ENCODE data around the gene RNF220.

The RNF220 gene

DNA sequence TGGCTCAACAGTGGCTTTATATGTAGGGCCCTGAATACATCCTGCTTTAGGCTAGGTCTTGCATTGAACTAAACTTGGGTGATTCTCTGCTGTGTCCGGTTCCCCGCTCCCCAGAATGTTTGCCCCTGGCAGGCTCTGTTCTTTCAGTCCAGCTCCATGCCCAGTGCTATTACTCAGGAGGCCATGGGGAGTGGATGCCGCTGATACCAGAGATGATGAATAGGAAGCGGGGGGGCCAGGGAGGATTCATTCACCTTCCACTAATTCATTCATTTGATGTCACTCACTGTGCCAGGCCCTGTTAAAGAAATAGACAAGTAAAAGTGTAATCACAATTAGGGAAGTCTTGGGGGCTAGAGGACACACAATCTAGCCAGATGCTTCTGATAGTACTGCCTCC, 185.4 kb downstream of the RNF220 start:
- Histone ChIP-seq H3K9me3 (ENCODE audit: control insufficient read depth, insufficient read depth, low read length) (no peaks in the 10 kb centered on the region), H3K36me3 (ENCODE audit: control insufficient read depth, insufficient read depth, low read length) (no peaks in the 10 kb centered on the region), H3K9ac (ENCODE audit: low read depth, low read length) (no peak overlapping the region)

DNA sequence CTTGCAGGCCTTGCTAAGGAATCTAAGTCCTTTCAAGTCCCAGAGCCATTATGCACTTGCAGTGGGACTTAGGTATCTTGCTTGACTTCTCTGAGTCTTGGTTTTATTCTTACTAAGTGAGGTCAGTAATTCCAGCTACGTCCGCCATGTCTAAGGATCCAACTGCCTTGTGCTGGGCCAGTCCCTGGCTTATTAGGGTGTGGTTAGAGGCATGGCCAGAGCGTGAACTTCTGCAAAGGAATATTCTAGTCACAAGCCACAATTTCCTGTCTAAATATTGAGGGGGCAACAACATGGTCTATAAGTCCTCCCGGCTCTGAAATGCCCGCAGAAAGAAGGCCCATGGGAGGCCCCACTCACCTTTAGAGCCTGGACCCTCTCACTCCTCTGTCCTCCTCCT, 186.3 kb downstream of the RNF220 start:
- Histone ChIP-seq H3K4me3 (ENCODE audit: low read depth, low read length) (no peak overlapping the region), H3K27me3 (ENCODE audit: control insufficient read depth, insufficient read depth, low read length) (no peaks in the 10 kb centered on the region), H3K4me1 (ENCODE audit: control insufficient read depth, insufficient read depth, low read length) (peaks cover 10% of the 10 kb centered on the region), H3K9ac (ENCODE audit: low read depth, low read length) (no peak overlapping the region), H3K36me3 (ENCODE audit: control insufficient read depth, insufficient read depth, low read length) (no peaks in the 10 kb centered on the region), H3K9me3 (ENCODE audit: control insufficient read depth, insufficient read depth, low read length) (no peaks in the 10 kb centered on the region)

More for the DNA sequence above, 185.4 kb downstream of the RNF220 start:
- Histone ChIP-seq H3K4me3 (ENCODE audit: low read depth, low read length) (no peak overlapping the region), H3K27me3 (ENCODE audit: control insufficient read depth, insufficient read depth, low read length) (no peaks in the 10 kb centered on the region), H3K4me1 (ENCODE audit: control insufficient read depth, insufficient read depth, low read length) (peaks cover 10% of the 10 kb centered on the region)

DNA sequence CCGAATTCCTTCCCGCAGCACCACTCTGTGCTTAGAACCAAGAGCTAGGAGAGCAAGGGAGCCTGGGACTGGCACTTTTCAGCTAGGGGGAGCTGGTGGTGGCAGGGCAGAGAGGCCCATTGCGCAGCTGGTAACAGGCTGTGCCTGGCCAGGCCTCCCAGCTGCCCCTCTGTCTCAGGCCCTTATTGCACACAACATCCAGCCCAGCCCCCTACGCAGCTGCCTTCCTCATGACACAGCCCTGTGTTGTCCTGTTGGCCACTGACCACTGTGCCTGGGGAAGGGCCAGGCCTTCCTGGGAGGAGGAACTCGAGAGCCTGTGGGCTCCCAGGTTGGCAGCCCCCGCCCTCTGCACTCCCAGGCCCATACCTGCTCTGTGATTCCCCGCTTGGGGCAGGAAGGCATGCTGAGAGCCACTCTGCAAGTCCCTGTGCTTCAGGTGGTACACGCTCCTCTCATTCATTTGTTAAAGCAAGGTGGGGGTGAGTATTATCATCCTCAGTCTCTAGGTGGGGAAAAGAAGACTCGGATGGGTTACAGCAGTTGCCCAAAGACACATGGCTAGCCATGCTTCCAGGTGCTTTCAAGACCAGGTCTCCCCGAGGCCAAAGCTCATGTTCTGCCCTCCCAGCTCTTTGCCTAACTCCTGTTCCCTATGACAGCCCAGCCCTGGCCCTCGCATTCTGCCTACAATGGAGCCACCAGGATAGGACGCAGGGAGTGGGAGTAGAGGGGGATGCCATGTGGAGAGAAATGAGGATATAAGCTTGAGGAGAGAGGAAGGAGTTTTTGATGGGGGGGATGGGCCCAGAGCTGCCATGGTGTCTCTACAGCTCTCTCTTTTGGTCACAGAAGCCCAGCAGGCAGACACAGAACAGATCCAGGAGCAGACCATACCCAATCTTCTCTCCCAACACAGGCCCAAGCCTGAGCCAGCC, 187.4 kb downstream of the RNF220 start:
- H3K9ac ChIP-seq (ENCODE audit: low read depth, low read length): no peak overlapping the region
- no peaks in the 10 kb centered on the region for H3K27me3 ChIP-seq (ENCODE audit: control insufficient read depth, insufficient read depth, low read length)
- no peaks in the 10 kb centered on the region for H3K36me3 ChIP-seq (ENCODE audit: control insufficient read depth, insufficient read depth, low read length)
- peaks cover 10% of the 10 kb centered on the region for H3K4me1 ChIP-seq (ENCODE audit: control insufficient read depth, insufficient read depth, low read length)
- no peaks in the 10 kb centered on the region for H3K9me3 ChIP-seq (ENCODE audit: control insufficient read depth, insufficient read depth, low read length)
- H3K4me3 ChIP-seq (ENCODE audit: low read depth, low read length): no peak overlapping the region

DNA sequence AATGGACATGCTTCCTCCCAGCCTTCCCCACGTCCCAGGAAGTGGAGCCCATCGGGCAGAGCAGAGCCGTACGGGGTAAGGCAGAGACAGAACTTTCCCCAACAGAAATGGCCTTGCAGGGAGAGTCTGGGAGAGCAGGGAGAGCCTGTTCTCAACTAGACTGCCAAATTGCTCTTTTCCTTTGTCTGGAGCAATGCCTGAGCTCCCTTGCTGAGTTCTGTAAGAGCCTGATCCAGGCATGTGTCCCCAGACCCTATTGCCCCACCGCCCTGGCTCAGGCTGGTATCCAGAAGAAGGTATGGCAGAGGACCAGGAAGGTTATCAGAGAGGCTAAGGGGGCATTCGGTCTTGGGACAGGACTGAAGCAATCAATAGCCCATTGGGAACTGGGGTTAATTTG, 189.3 kb downstream of the RNF220 start:
- Histone ChIP-seq H3K36me3 (ENCODE audit: control insufficient read depth, insufficient read depth, low read length) (no peaks in the 10 kb centered on the region), H3K9me3 (ENCODE audit: control insufficient read depth, insufficient read depth, low read length) (no peaks in the 10 kb centered on the region), H3K4me1 (ENCODE audit: control insufficient read depth, insufficient read depth, low read length) (peaks cover 10% of the 10 kb centered on the region), H3K9ac (ENCODE audit: low read depth, low read length) (no peak overlapping the region), H3K4me3 (ENCODE audit: low read depth, low read length) (no peak overlapping the region), H3K27me3 (ENCODE audit: control insufficient read depth, insufficient read depth, low read length) (no peaks in the 10 kb centered on the region)

DNA sequence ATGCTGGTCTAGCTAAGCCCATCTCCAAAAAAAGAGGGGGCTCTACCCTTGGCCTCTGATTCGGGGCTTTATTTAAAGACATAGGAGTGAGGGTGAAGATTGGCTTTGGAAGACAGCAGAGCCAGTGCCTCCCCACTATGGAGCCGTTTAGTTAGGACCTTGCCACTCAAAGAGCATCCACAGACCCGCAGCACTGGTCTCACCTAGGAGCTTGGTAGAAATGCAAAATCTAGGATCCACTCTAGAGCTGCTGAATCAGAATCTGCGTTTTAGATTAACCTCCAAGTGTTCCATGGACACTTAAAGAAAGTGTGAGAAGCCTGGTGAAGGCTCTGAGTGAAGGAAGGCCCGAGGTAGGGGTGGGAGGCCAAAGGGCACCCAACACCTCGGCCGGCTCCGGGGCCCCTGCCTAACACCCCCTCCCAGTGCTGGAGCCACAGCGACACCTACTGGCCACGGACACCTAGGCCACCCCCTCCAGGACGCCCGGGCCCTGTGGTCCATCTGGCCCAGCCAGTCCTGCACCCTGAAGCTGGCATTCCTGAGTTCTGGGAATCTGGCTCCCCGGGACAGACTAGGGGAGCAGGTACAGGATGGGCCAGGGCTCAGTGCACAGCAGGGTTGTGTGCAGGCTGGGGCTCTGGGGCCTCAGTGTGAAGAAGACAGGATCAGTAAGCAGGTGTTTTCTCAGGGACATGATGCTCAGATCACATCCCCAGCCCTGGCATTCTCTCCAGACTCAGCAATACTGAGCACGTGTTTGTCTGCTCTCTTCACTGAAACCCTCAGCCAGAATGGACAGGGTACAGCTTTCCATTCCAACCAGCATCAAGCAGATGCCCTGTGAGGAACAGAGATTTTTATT, 190.0 kb downstream of the RNF220 start:
- Histone ChIP-seq H3K27me3 (ENCODE audit: control insufficient read depth, insufficient read depth, low read length) (no peaks in the 10 kb centered on the region), H3K4me3 (ENCODE audit: low read depth, low read length) (no peak overlapping the region), H3K4me1 (ENCODE audit: control insufficient read depth, insufficient read depth, low read length) (peaks cover 10% of the 10 kb centered on the region), H3K36me3 (ENCODE audit: control insufficient read depth, insufficient read depth, low read length) (no peaks in the 10 kb centered on the region), H3K9me3 (ENCODE audit: control insufficient read depth, insufficient read depth, low read length) (no peaks in the 10 kb centered on the region), H3K9ac (ENCODE audit: low read depth, low read length) (no peak overlapping the region)

DNA sequence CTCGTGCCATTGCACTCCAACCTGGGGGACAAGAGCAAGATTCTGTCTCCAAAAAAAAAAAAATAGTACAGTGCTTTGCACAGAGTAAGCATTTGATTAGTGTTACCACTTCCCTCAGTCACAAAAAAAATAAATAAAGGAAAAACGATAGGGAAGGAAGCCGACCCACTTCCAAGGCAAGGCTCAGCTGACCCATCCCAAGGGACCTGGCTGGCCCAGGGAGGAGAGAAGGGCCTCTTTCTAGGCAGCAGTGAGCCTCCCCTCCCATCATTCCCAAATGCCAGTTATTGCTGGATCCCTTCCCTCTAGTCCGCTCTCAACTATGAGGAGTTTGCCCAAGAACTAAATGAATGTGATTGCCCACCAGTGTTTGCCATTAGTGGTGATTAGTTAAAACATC, 191.5 kb downstream of the RNF220 start:
- Histone ChIP-seq H3K27me3 (ENCODE audit: control insufficient read depth, insufficient read depth, low read length) (no peaks in the 10 kb centered on the region), H3K9me3 (ENCODE audit: control insufficient read depth, insufficient read depth, low read length) (no peaks in the 10 kb centered on the region), H3K36me3 (ENCODE audit: control insufficient read depth, insufficient read depth, low read length) (no peaks in the 10 kb centered on the region), H3K9ac (ENCODE audit: low read depth, low read length) (no peak overlapping the region), H3K4me3 (ENCODE audit: low read depth, low read length) (no peak overlapping the region), H3K4me1 (ENCODE audit: control insufficient read depth, insufficient read depth, low read length) (peaks cover 10% of the 10 kb centered on the region)

DNA sequence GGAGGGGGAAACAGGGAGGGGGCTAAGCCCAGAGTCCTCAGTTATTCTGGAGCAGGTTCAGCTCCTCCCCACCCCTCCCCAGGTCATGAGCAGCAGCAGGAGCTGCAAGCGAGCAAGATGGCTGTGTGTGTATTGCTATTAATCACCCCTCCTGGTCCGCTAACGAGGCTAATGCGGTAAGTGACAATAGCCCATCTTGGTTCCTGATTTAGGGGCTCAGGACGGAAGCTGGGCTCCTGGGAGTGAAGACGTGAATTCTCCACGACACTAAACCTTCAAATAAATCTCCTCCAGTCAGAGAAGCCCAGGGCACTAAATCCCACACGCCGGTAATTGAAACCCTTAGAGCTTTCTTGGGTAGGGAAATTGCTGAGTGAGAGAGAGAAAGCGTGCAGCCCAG, 193.1 kb downstream of the RNF220 start:
- H3K36me3 ChIP-seq (ENCODE audit: control insufficient read depth, insufficient read depth, low read length): no peaks in the 10 kb centered on the region
- peaks cover 6% of the 10 kb centered on the region for H3K4me1 ChIP-seq (ENCODE audit: control insufficient read depth, insufficient read depth, low read length)
- H3K9me3 ChIP-seq (ENCODE audit: control insufficient read depth, insufficient read depth, low read length): no peaks in the 10 kb centered on the region
- no peak overlapping the region for H3K4me3 ChIP-seq (ENCODE audit: low read depth, low read length)
- peak overlapping the region; percentile 12 for H3K9ac ChIP-seq (ENCODE audit: low read depth, low read length)
- no peaks in the 10 kb centered on the region for H3K27me3 ChIP-seq (ENCODE audit: control insufficient read depth, insufficient read depth, low read length)

DNA sequence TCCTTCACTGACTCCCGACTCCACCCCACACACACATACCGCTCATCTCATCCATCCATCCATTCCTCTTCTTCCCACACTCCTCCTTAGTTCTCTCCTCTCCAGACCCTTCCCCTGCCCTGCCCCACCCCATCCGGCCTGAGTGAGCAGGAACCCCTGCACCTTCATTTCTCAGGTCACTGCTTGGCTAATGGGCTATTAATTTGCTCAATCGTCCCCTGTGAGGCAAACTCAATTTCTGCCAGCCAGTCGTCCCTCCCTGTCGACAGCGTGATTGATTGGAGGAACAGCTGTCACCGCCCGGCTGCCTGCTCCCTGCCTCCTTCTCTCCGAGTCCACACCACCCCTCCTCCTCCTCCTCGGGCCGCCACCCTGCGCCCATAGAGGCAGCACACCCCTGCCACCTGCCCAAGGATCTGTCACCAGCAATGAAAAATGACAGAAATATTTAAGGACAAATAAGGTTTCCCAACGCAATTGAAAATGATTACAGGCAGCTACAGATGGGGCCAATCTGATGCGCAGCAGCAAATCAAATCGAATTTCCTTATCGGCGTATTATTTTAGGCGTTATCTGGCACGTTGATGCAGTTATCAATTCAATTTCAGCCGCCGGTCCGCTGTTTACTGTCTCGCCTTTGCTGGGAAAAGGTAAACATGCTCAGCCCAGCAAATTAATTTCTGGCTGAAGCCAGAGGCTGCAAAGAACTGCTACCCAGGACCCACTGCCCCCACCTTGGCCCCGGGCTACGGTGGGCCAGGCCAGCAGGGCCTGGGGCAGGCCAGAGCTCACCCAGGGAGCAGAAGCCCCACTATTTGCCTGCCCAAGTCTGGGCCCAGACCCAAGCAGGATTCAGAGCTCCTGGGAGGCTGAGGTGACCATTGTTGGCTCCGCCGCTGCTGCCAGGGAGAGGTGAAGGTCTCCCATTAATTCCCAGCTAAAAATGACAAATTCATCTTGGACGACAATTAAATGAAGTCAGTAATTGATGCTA, 197.9 kb downstream of the RNF220 start:
- H3K4me3 ChIP-seq (ENCODE audit: low read depth, low read length): no peak overlapping the region
- H3K36me3 ChIP-seq (ENCODE audit: control insufficient read depth, insufficient read depth, low read length): no peaks in the 10 kb centered on the region
- no peak overlapping the region for H3K9ac ChIP-seq (ENCODE audit: low read depth, low read length)
- H3K4me1 ChIP-seq (ENCODE audit: control insufficient read depth, insufficient read depth, low read length): no peaks in the 10 kb centered on the region
- H3K27me3 ChIP-seq (ENCODE audit: control insufficient read depth, insufficient read depth, low read length): no peaks in the 10 kb centered on the region
- H3K9me3 ChIP-seq (ENCODE audit: control insufficient read depth, insufficient read depth, low read length): no peaks in the 10 kb centered on the region

DNA sequence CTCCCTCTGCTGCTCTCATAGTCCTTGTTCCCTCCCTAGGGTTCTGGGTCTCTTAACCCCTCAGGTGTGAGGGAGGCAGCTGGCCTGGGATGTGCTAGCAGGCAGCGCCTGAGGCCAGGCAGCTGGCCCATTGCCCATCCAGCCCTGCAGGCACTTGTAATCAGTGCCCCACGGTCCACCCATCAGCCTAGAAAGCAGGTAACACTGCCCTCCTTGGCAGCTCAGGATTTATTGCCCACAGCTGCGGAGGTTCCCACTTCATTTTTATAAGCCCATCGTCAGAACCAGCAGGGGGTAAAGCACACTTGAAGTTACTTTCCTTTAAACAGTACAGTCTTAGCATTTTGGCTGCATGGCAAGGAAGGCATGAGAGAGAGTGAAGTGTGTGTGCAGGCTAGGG, 198.7 kb downstream of the RNF220 start:
- Histone ChIP-seq H3K4me1 (ENCODE audit: control insufficient read depth, insufficient read depth, low read length) (no peaks in the 10 kb centered on the region), H3K27me3 (ENCODE audit: control insufficient read depth, insufficient read depth, low read length) (no peaks in the 10 kb centered on the region), H3K9ac (ENCODE audit: low read depth, low read length) (no peak overlapping the region), H3K9me3 (ENCODE audit: control insufficient read depth, insufficient read depth, low read length) (no peaks in the 10 kb centered on the region), H3K36me3 (ENCODE audit: control insufficient read depth, insufficient read depth, low read length) (no peaks in the 10 kb centered on the region), H3K4me3 (ENCODE audit: low read depth, low read length) (no peak overlapping the region)

DNA sequence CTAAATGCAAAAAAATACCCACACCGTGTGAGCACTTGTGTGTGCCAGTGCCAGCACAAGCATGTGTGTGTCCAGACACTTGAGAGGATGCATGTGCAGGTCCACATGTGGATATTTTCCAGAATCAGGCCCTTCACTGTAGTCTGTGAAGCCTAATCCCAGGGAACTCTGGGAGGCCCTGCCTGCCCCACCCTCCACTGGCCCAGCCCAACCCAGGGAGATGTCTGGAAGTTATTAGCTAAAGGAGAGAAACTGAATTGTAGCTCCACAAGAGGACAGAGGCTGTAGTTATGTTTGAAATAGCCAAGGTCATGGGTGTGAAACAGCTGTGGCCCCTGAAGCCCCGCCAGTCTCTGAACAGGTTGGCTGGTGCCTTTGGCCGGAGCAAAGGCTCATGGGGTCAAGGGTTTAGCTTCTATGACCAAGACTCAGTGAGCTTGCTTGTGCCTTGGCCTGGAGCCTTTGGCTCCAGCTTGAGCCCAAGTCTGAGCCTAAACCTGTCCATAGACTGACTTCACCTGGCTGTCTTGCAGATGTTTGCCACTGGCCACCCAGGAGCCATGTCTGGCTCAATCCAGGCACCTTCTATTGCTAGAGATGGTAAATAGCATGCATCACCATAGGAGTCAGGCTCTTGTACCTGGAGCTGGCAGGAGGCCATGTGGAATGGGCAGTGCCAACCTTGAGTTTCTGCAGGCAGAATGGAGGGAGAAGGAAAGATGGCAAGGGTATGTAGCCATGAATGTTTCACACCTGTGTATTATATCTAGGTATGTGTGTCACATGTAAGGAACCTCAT, 199.3 kb downstream of the RNF220 start:
- Histone ChIP-seq H3K9me3 (ENCODE audit: control insufficient read depth, insufficient read depth, low read length) (no peaks in the 10 kb centered on the region), H3K36me3 (ENCODE audit: control insufficient read depth, insufficient read depth, low read length) (no peaks in the 10 kb centered on the region), H3K4me3 (ENCODE audit: low read depth, low read length) (no peak overlapping the region), H3K4me1 (ENCODE audit: control insufficient read depth, insufficient read depth, low read length) (no peaks in the 10 kb centered on the region), H3K27me3 (ENCODE audit: control insufficient read depth, insufficient read depth, low read length) (no peaks in the 10 kb centered on the region), H3K9ac (ENCODE audit: low read depth, low read length) (no peak overlapping the region)

All from iPS-15b (cell line).